Measurements from ENCODE around the gene MINDY4.

DNA sequence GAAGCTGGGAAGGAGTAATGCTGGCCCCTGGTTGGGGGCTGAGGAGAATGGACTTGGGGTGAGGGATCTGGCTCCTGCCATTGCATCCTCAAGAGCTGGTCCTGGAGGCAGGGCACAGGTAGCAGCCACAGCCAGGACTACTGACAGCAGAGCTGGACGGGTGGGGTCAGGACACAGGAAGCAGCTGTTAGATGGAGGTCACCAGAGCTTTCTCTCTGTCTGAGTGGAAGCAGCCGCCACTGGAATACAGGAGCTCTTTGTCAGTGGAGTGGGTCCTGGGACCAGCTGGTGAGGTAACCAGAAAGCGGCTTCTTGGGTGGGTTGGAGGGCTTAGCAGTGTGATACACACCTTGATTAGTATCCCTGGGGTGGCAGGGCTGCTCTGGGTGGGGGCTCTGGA is 82.4 kb downstream of the MINDY4 start:
- TF ChIP-seq, protein P1, sequence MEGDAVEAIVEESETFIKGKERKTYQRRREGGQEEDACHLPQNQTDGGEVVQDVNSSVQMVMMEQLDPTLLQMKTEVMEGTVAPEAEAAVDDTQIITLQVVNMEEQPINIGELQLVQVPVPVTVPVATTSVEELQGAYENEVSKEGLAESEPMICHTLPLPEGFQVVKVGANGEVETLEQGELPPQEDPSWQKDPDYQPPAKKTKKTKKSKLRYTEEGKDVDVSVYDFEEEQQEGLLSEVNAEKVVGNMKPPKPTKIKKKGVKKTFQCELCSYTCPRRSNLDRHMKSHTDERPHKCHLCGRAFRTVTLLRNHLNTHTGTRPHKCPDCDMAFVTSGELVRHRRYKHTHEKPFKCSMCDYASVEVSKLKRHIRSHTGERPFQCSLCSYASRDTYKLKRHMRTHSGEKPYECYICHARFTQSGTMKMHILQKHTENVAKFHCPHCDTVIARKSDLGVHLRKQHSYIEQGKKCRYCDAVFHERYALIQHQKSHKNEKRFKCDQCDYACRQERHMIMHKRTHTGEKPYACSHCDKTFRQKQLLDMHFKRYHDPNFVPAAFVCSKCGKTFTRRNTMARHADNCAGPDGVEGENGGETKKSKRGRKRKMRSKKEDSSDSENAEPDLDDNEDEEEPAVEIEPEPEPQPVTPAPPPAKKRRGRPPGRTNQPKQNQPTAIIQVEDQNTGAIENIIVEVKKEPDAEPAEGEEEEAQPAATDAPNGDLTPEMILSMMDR (IDR thresholded peaks at IDR 0.05; ENCODE audit: insufficient read depth, low read length) = no peak
- TF ChIP-seq, protein P2, sequence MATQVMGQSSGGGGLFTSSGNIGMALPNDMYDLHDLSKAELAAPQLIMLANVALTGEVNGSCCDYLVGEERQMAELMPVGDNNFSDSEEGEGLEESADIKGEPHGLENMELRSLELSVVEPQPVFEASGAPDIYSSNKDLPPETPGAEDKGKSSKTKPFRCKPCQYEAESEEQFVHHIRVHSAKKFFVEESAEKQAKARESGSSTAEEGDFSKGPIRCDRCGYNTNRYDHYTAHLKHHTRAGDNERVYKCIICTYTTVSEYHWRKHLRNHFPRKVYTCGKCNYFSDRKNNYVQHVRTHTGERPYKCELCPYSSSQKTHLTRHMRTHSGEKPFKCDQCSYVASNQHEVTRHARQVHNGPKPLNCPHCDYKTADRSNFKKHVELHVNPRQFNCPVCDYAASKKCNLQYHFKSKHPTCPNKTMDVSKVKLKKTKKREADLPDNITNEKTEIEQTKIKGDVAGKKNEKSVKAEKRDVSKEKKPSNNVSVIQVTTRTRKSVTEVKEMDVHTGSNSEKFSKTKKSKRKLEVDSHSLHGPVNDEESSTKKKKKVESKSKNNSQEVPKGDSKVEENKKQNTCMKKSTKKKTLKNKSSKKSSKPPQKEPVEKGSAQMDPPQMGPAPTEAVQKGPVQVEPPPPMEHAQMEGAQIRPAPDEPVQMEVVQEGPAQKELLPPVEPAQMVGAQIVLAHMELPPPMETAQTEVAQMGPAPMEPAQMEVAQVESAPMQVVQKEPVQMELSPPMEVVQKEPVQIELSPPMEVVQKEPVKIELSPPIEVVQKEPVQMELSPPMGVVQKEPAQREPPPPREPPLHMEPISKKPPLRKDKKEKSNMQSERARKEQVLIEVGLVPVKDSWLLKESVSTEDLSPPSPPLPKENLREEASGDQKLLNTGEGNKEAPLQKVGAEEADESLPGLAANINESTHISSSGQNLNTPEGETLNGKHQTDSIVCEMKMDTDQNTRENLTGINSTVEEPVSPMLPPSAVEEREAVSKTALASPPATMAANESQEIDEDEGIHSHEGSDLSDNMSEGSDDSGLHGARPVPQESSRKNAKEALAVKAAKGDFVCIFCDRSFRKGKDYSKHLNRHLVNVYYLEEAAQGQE (IDR thresholded peaks at IDR 0.05; ENCODE audit: insufficient replicate concordance, low read depth) = no peak
- TF ChIP-seq POLR2AphosphoS5 (IDR thresholded peaks at IDR 0.05; ENCODE audit: low read depth) (no peak), GABPA (IDR thresholded peaks at IDR 0.05; ENCODE audit: low read depth) (no peak)

Data from HL-60 (cell line).